Stimulated activated CD8-positive, alpha-beta memory T cell treated with anti-CD3 and anti-CD28 coated beads, Interleukin-12 subunit alpha, Interleukin-12 subunit beta, amount 100 ng/mL, for 4 hours (primary cell): ENCODE data around the gene FAM229A.
"Not testable (repeated sequence)": the region's sequence is repeated elsewhere in the genome, so short reads cannot be mapped to it uniquely, and the experiment has no call there.

Experiments used
- DNase-seq: peaks from one replicate; pipeline ENCODE4 v3.0.0-alpha.2; 2020; ENCODE audit warnings: low read depth

Gene FAM229A

DNA sequence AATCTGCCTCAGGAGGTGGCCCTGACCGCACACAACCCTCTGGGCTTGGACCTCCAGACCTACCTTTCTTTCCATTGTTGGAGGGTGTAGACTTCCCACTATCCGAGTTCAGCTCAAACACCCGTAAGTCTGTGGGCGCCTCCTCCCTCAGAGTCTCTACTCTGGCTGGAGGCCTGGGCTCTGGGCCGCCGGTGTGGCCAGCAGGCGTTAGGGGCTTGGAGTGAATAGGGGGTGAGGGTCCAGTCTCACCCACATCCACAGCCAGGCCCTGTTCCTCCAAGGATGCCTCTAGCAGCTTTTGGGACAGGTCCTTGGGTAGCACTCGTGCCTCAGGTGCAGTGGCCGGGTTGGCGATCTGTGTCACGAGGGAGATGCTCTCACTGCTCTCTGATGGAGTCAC lies 13.9 kb upstream of the FAM229A start:
- DNase-seq = no peak

DNA sequence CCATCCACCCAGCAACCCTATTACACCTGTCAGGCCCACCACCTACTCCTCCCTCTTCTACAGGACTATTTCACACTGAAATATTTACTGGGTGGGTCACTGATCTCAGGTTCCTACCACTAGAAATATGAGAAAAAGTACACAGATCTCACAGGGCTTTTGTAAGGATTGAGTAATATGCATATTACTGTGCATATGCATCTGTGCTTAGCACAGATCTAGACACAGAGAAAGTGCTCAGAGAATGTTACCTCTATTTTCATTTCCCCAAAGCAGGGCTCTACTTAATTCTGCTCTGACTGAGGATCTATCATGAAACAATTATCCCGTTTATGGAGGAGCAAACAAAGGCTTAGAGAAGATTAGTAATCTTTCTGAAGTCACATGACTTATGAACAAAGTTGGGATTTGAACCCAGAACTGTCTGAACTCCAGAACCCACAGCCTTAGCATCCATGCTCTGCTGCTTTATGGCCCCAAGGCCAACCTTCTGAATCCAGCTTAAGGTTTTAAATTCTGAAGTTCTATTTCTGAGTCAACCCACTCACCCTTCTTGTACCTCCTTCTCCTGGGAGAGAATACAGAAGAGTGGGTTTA lies 11.8 kb upstream of the FAM229A start:
- no peak for DNase-seq

DNA sequence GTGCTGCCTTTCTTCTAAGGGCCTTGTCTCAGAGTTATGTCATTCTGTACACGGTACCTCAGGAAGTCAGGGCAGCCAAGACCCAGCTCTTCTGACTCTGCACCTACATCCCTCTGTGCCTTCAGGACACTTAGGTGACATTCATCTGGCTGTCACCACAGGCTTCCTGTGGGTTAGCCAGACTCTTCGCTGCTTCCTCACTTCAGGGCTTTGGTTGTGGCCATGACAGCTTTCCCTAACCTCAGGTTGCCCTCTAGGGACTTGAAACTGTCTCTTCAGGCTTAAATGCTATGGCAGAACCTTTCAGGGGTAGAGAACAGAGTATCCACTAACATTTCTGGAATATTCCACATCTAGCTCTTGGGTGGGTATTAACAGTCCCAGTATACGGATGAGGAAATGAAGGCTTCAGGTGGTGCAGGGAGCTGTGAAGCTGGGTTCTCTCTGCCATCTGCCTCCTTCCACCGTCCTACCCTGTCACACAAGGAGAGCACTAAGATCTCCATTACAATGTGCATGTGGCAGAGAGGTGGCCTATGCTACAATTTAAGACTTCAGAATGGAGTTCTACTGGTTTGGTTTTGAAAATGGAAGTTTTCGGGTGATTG lies 10.0 kb upstream of the FAM229A start:
- peak; percentile 8 for DNase-seq

- DNase-seq = no peak
Observed at GRCh38 chr1:32367912-32368635, 5.8 kb upstream of the FAM229A start.

GRCh38 chr1:32365445-32365844 lies 3.2 kb upstream of the FAM229A start:
- no peak for DNase-seq

DNA sequence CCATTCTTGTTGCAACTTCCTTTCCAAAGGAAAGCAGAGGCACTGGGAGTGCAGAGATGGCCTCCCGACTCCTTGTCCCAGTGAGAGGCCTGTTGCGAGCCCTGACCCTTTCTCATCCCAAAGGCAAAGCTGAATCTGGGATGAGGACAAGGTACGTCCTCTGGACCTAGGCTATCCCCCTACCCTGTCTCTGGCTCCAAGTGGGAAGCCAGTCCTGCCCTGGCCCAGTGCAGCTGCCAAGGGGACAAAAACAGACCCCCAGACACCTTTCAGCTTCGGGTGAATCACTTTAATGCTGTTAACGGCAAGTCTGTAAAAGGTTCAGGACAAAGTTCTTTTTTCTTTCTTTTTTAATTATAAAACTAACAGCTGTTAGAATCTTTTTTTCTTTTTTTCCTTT lies 2.6 kb upstream of the FAM229A start:
- no peak for DNase-seq

GRCh38 chr1:32363713-32364112 lies 1.4 kb upstream of the FAM229A start:
- DNase-seq = no peak

DNA sequence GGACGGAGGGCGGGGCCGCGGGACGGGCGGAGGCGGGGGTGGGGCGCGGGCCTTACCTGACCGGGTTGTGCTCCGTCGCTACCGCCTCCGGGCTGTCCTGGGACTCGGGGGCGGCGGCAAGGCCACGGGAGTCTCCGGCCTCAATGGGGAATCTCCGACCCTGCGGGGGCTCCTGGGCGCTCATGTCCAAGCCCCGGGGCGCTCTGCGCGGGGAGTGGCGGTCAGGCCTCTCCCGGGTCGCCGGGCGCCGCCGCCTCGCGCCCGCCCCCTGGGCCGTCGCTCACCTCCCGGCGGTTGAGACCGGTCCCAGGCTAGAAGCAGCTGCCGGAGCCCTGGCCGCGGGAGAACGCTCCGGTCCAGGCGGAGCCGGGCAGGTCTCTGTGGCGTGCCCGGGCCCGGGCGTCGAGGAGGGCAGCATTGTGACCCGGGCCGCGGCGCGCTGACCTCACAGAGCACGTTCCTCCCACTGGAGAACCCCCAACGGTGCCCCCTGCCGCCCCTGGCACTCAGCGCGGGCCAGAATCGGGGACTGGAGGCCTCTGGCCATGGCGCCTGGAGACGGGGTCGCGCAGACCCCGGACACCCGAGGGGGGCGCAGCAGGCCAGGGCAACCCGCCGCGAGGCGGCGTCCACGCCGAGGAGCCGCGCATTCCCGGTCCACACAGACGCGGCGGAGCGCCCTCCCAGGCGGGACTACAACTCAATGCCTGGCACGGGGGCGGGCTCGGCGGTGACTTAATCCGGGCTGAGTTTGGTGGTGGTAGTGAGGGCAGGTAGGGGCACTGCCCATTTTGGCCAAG lies 411 bp downstream of the FAM229A start:
- no peak for DNase-seq

DNA sequence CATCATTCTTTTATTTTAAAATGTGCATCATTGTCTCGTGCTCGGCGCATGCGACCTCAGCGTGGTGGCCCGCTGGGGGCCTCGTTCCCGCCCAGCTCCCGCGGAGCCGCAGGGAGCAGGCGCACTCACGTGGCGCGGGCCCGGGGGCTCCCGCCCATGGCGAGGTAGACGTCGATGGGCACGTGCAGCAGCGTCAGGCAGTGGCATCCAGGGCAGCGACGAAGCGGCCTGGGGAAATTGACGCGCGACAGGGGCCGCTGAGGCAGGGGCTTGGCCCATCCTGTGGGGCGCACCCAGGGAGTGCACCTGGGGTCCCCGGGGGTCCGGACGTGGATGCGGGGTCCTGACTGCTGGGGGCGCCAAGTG lies 994 bp downstream of the FAM229A start:
- DNase-seq = no peak

DNA sequence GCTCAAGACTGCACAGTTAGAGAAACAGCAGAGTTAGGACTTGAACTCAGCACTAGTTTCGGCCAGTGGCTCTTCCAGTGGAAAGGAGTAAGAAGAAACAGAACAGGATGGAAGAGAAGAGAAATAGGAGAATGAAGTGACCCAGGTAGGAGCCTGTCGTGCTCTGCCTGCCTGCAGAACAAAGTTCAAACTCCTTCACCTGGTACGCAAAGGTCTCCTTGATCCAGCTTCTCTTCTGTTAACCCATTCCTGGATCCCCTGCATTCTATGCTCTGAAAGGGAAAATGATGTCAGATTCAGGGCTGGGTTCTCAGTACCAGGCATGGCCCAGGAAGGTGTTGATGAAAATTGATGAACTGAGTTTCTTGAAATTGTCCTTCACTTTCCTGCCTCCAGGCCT lies 3.9 kb downstream of the FAM229A start:
- no peak for DNase-seq

GRCh38 chr1:32357614-32358013 lies 4.7 kb downstream of the FAM229A start:
- DNase-seq = no peak

- DNase-seq = no peak
Observed at GRCh38 chr1:32356478-32356877, 5.8 kb downstream of the FAM229A start.

- DNase-seq = not testable (repeated sequence)
Observed at GRCh38 chr1:32355778-32356177, 6.5 kb downstream of the FAM229A start.

- DNase-seq = no peak
Observed at GRCh38 chr1:32353886-32354570, 8.3 kb downstream of the FAM229A start.

- no peak for DNase-seq
Observed at GRCh38 chr1:32353431-32353830, 8.9 kb downstream of the FAM229A start.

GRCh38 chr1:32352831-32353383 lies 9.4 kb downstream of the FAM229A start:
- DNase-seq = no peak

DNA sequence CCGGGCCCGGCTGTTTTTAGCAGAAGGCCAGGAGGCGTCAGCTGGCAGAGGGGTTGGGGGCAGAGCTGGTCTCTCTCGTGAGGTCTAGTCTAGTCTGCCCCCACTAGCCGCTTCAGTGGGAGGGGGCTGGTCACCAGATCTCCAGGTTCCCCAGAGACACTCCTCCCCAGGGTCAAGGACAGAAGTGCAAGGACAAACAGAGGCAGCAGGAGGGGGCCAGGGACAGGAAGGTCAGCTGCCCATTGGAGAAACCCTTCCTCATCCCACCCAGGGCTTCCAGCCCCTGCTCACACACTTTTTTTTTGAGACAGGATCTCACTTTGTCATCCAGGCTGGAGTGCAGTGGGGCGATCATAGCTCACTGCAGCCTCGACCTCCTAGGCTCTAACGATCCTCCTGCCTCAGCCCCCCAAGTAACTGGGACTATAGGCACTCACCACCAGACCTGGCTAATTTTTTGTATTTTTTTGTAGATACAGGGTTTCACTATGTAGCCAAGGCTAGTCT lies 10.0 kb downstream of the FAM229A start:
- DNase-seq = no peak

GRCh38 chr1:32351399-32352238 lies 10.7 kb downstream of the FAM229A start:
- peak; percentile 80 for DNase-seq

GRCh38 chr1:32350785-32351398 lies 11.4 kb downstream of the FAM229A start:
- DNase-seq = peak; percentile 60

- no peak for DNase-seq
Observed at GRCh38 chr1:32349211-32349708, 13.0 kb downstream of the FAM229A start.
